CD4-positive, alpha-beta T cell (primary cell): ENCODE data around the gene TOR2A. TPM values are rescaled to one million over a fixed set of nuclear protein-coding genes. Genes with fewer than 3 reads are reported as not detected.

ENCODE experiments used
- ATAC-seq: fragments of 200-7000 bp; cut with Tn5 transposase; one replicate; pipeline ENCODE4 v1.10.0; 2022; ENCODE audit warnings: mild to moderate bottlenecking; ENCODE audit not compliant: poor library complexity
- CTCF ChIA-PET: fragments of 350-600 bp; sonication (Branson Sonifier 250); formaldehyde crosslinking; loops from one replicate; lab custom pipeline; 2021; ENCODE audit warnings: antibody characterized with exemption, inconsistent platforms; lab: Charles Lee
- POLR2A ChIA-PET: fragments of 350-600 bp; sonication (Branson Sonifier 250); formaldehyde crosslinking; loops from one replicate; lab custom pipeline; 2021; ENCODE audit warnings: antibody characterized with exemption, inconsistent platforms; lab: Charles Lee
- DNase-seq, 14 experiments: peaks; one replicate each; pipeline ENCODE4 v3.0.0-alpha.2; 2013 to 2020; ENCODE audit warnings: mixed read lengths in 2 of 14
- H3K27ac ChIP-seq, 2 donors: one replicate each; pipeline versions ENCODE4 v1.5.1 to v1.7.0; 2013; ENCODE audit warnings: low read length in 2 of 2, low read depth in 1 of 2, mild to moderate bottlenecking in 1 of 2
- H3K27me3 ChIP-seq, 2 experiments: 1 replicate in 1 of 2; 2 replicates in 1 of 2; pipeline versions ENCODE4 v1.6.1 to v1.7.0; 2013; ENCODE audit warnings: low read length in 2 of 2, control low read depth in 1 of 2, mild to moderate bottlenecking in 1 of 2, moderate library complexity in 1 of 2; ENCODE audit not compliant: insufficient read depth in 2 of 2, control insufficient read depth in 1 of 2
- H3K36me3 ChIP-seq: one replicate; pipeline ENCODE4 v1.6.1; 2013; ENCODE audit warnings: low read length, control low read depth; ENCODE audit not compliant: insufficient read depth
- H3K4me1 ChIP-seq: one replicate; pipeline ENCODE4 v1.6.1; 2013; ENCODE audit warnings: low read length, control low read depth; ENCODE audit not compliant: insufficient read depth
- H3K4me3 ChIP-seq: one replicate; pipeline ENCODE4 v1.5.1; 2013; ENCODE audit warnings: mild to moderate bottlenecking, low read length, moderate library complexity
- H3K9me3 ChIP-seq, 2 experiments: 1 replicate in 1 of 2; 2 replicates in 1 of 2; pipeline versions ENCODE4 v1.6.1 to v1.7.0; 2013; ENCODE audit warnings: low read length in 2 of 2, mild to moderate bottlenecking in 2 of 2, control low read depth in 1 of 2, moderate library complexity in 1 of 2; ENCODE audit not compliant: control insufficient read depth in 1 of 2, insufficient read depth in 1 of 2
- H3K27ac Mint-ChIP-seq: one replicate; pipeline ENCODE4 v1.8.0; 2020; ENCODE audit warnings: mixed read lengths
- H3K27me3 Mint-ChIP-seq: one replicate; pipeline ENCODE4 v1.8.0; 2021; ENCODE audit warnings: mixed read lengths
- H3K36me3 Mint-ChIP-seq: one replicate; pipeline ENCODE4 v1.8.0; 2021; ENCODE audit warnings: low read depth, mixed read lengths
- H3K4me1 Mint-ChIP-seq: one replicate; pipeline ENCODE4 v1.8.0; 2021; ENCODE audit warnings: low read depth, mixed read lengths
- H3K4me3 Mint-ChIP-seq: one replicate; pipeline ENCODE4 v1.8.0; 2020; ENCODE audit warnings: mild to moderate bottlenecking, mixed read lengths
- H3K9me3 Mint-ChIP-seq: one replicate; pipeline ENCODE4 v1.8.0; 2020; ENCODE audit warnings: mixed read lengths
- intact Hi-C, 2 experiments: fragments of 100-400 bp; cut with DNase I in 1 of 2; cut with micrococcal nuclease in 1 of 2; formaldehyde crosslinking; loops; one replicate each; pipeline versions ENCODE4 v1.15.1 to v1.9.0; 2023 to 2025; cut with DNase I, micrococcal nuclease
- total RNA-seq, 174 experiments: library from RNA in 2 of 174; stranded (reverse) in 2 of 174; gene quantifications; one replicate each; pipeline ENCODE4 v1.2.3 and lab custom pipeline; 2021 to 2026
- TF ChIP-seq, protein P1 (sequence below): fragments of 200-600 bp; IDR thresholded peaks from one replicate; pipeline ENCODE4 v1.8.0; 2022; ENCODE audit warnings: antibody characterized with exemption, mild to moderate bottlenecking

Gene TOR2A
- total RNA-seq, 2 experiments from 2014 or later, result 7.6 to 8.2 TPM

DNA sequence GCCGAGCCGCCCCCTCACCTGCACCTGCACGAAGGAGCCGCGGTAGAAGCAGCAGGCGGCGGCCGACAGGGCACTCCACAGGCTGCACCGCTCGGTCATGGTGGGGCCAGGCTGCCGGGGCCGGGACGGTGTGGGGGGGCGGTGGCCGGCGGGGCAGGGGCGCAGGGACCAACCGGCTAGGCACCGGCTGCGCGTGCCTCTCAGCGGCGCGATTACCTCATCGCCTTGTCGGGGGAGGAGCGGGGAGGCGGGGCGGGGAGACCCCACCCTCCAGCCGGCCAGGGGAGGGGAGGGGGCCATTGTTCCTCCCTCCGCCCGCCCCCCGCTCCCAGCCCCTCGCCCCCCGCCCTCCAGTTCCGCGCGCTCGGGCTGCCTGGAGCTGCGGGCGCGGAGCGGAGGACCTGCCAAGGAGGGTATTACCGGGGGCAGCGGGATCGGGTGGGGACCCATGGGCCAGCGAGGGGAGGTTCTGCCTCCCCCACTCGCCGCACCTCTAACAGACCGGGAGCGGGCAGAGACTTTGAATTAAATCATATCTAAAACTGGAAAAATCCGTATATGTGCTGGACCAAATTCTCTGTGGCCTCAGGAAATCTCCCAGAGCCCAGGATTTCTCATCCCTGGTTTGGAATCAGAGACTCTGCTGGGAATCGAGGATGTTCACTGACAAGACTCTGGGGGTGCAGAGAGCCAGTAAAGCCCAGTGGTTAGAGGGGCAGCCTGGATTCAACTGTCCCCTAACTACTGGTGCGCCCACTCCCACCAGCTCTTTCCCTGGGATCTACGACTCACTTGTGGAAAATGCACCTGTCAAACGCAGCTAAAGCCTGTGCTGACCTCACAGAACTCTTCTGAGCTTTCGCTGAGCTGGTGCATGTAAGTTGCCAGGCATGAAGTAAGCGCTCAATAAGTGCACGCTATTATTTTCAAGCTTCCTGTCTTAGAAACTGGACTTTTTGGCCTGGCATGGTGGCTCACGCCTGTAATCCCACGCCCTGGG, 20.3 kb upstream of the TOR2A start:
- Histone ChIP-seq H3K36me3 (peaks cover 70% of the 10 kb centered on the region), H3K4me1 (peaks cover 9% of the 10 kb centered on the region), H3K4me3 (no peak overlapping the region), H3K27ac (no peak overlapping the region), H3K27me3 (no peaks in the 10 kb centered on the region), H3K9me3 (no peaks in the 10 kb centered on the region)
- H3K4me1 Mint-ChIP-seq, result peaks cover 12% of the 10 kb centered on the region
- no peak for DNase-seq
- no peak overlapping the region for H3K27ac Mint-ChIP-seq
- H3K4me3 Mint-ChIP-seq, result no peak overlapping the region
- no peaks in the 10 kb centered on the region for H3K9me3 Mint-ChIP-seq
- intact Hi-C loops, result no loop called here
- ChIA-PET POLR2A (no interaction called here), CTCF (no interaction called here)
- H3K36me3 Mint-ChIP-seq, result peaks cover 46% of the 10 kb centered on the region
- ATAC-seq, result no peak
- H3K27me3 Mint-ChIP-seq, result no peaks in the 10 kb centered on the region
- TF ChIP-seq, protein P1, sequence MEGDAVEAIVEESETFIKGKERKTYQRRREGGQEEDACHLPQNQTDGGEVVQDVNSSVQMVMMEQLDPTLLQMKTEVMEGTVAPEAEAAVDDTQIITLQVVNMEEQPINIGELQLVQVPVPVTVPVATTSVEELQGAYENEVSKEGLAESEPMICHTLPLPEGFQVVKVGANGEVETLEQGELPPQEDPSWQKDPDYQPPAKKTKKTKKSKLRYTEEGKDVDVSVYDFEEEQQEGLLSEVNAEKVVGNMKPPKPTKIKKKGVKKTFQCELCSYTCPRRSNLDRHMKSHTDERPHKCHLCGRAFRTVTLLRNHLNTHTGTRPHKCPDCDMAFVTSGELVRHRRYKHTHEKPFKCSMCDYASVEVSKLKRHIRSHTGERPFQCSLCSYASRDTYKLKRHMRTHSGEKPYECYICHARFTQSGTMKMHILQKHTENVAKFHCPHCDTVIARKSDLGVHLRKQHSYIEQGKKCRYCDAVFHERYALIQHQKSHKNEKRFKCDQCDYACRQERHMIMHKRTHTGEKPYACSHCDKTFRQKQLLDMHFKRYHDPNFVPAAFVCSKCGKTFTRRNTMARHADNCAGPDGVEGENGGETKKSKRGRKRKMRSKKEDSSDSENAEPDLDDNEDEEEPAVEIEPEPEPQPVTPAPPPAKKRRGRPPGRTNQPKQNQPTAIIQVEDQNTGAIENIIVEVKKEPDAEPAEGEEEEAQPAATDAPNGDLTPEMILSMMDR, result no peak

DNA sequence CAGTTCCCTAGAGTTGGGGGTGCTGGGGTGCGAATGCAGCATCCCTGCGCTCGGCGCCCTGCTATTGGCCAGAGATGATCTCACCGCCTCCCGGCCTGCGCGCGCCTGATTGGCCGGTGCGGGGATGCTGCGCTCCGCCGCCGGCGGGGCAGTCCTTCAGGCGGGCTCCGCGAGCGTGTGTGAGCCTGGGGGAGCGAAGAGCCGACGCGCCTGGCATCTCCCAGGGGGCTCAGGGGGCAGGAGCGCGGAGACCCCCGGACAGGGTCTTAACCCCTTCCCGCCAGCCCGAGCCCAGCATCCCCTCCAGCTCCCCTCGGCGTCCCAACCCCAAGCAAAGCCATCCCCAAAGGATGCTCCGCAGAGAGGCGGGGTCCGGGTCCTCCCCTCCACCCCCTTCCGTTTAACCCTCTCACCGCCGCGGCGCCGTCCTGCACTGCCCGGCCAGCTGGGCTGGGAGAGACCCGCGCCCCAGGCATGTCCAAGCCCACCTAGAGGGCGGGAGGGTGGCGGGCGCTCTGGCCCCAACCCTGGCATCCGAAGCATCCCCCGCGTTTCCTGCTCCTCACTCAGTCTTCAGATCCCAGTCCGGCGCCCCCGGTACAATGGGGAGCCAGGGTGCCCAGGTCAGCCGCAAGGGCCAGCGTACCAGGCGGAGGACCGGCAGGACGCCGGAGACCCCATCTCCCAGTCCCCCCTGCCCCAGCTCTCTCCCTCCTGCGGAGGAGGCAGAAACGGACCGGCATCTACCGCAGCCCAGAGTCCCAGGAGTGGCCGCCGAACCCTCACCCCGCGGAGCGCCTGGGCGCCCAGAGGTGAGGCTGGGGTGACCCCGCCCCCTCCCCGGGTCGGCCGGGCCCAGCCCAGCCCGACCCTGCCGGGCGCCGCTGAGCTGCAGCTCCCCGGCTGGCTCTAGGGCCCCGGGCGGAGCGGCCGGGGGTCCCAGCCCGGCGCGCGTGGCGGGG, 19.3 kb upstream of the TOR2A start:
- intact Hi-C loops, result no loop called here
- CTCF ChIA-PET, result no interaction called here

DNA sequence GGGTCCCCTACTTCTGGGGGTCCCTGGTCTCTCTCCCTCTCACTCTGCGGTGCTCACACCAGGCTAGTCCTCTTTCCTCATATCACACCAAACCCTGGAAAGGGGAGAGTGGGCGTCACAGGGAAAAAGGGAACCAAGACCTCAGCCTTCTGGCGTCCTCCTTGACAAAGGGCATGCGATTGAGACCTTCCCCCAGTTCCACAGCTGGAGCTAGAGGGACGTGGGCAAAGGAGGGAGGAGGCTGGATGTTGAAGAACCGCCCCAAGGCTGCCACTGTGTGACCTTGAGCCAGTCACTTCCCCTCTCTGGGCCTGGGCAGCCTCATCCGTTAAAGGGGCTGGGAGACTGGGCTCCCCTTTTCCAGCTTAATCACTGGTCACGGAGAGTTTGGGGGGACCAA, 18.5 kb upstream of the TOR2A start:
- H3K27me3 ChIP-seq, result no peaks in the 10 kb centered on the region
- no peak for ATAC-seq
- POLR2A ChIA-PET, result no interaction called here
- no peaks in the 10 kb centered on the region for H3K27me3 Mint-ChIP-seq
- H3K27ac ChIP-seq, result no peak overlapping the region
- peaks cover 10% of the 10 kb centered on the region for H3K4me1 Mint-ChIP-seq
- H3K36me3 ChIP-seq, result peaks cover 73% of the 10 kb centered on the region
- no peak overlapping the region for H3K27ac Mint-ChIP-seq
- H3K9me3 Mint-ChIP-seq, result no peaks in the 10 kb centered on the region
- CTCF ChIA-PET, result no interaction called here
- H3K36me3 Mint-ChIP-seq, result peaks cover 47% of the 10 kb centered on the region
- DNase-seq, result no peak
- H3K4me1 ChIP-seq, result peaks cover 8% of the 10 kb centered on the region
- no peak overlapping the region for H3K4me3 Mint-ChIP-seq
- intact Hi-C loops, result no loop called here
- TF ChIP-seq, protein P1, result no peak
- H3K9me3 ChIP-seq, result no peaks in the 10 kb centered on the region
- H3K4me3 ChIP-seq, result no peak overlapping the region

More for the DNA sequence above, 19.3 kb upstream of the TOR2A start:
- no peak overlapping the region for H3K27ac Mint-ChIP-seq
- peaks cover 71% of the 10 kb centered on the region for H3K36me3 ChIP-seq
- H3K27me3 Mint-ChIP-seq, result no peaks in the 10 kb centered on the region
- no peak overlapping the region for H3K4me3 Mint-ChIP-seq
- DNase-seq, result no peak
- no peak overlapping the region for H3K27ac ChIP-seq
- POLR2A ChIA-PET, result no interaction called here
- no peaks in the 10 kb centered on the region for H3K9me3 Mint-ChIP-seq
- peaks cover 48% of the 10 kb centered on the region for H3K36me3 Mint-ChIP-seq
- H3K4me3 ChIP-seq, result no peak overlapping the region
- peaks cover 9% of the 10 kb centered on the region for H3K4me1 ChIP-seq
- no peaks in the 10 kb centered on the region for H3K27me3 ChIP-seq
- TF ChIP-seq, protein P1, result no peak
- H3K4me1 Mint-ChIP-seq, result peaks cover 13% of the 10 kb centered on the region
- no peak for ATAC-seq
- no peaks in the 10 kb centered on the region for H3K9me3 ChIP-seq
